KMS-11 (cell line): ENCODE results near the gene PPP1R1B.

Experiments
- H2AFZ ChIP-seq: fragments of 200-600 bp; sonication (generic); 2 replicates; pipeline ENCODE4 v1.6.1; 2016; ENCODE audit warnings: antibody characterized with exemption, mixed run types, low read depth
- H3K27ac ChIP-seq: fragments of 200-600 bp; sonication (generic); 2 replicates; pipeline ENCODE4 v1.6.1; 2016; ENCODE audit warnings: mild to moderate bottlenecking, mixed run types
- H3K27me3 ChIP-seq: fragments of 200-600 bp; sonication (generic); 2 replicates; pipeline ENCODE4 v1.6.1; 2017; ENCODE audit warnings: mild to moderate bottlenecking, low read depth, mixed run types, moderate library complexity; ENCODE audit not compliant: insufficient read depth
- H3K36me3 ChIP-seq: fragments of 200-600 bp; sonication (generic); 2 replicates; pipeline ENCODE4 v1.6.1; 2017; ENCODE audit warnings: mild to moderate bottlenecking, mixed run types; ENCODE audit not compliant: insufficient read depth
- H3K4me1 ChIP-seq: fragments of 200-600 bp; sonication (generic); 2 replicates; pipeline ENCODE4 v1.6.1; 2016; ENCODE audit warnings: mild to moderate bottlenecking, low read depth, mixed run types; ENCODE audit not compliant: poor library complexity, severe bottlenecking
- H3K4me2 ChIP-seq: fragments of 200-600 bp; sonication (generic); 2 replicates; pipeline ENCODE4 v1.7.0; 2016; ENCODE audit warnings: mild to moderate bottlenecking, mixed run types
- H3K4me3 ChIP-seq: fragments of 200-600 bp; sonication (generic); IDR thresholded peaks from 2 replicates; pipeline ENCODE4 v1.6.1; 2017; ENCODE audit warnings: low read depth, low read length, mixed read lengths; ENCODE audit not compliant: insufficient read depth
- H3K79me2 ChIP-seq: fragments of 200-600 bp; sonication (generic); 2 replicates; pipeline ENCODE4 v1.6.1; 2016; ENCODE audit warnings: low read depth, mixed run types; ENCODE audit not compliant: insufficient read depth
- H3K9ac ChIP-seq: fragments of 200-600 bp; sonication (generic); 2 replicates; pipeline ENCODE4 v1.6.1; 2016; ENCODE audit warnings: mild to moderate bottlenecking, mixed run types
- H4K20me1 ChIP-seq: fragments of 200-600 bp; sonication (generic); 2 replicates; pipeline ENCODE4 v1.6.1; 2016; ENCODE audit warnings: mild to moderate bottlenecking, mixed run types; ENCODE audit not compliant: insufficient read depth
- TF ChIP-seq, protein P1 (sequence below): fragments of 200-600 bp; sonication (generic); conservative IDR thresholded peaks from 2 replicates; pipeline ENCODE4 v1.6.1; 2017; ENCODE audit warnings: low read depth, mild to moderate bottlenecking, antibody characterized with exemption, low read length, moderate library complexity, mixed read lengths

The PPP1R1B gene

DNA sequence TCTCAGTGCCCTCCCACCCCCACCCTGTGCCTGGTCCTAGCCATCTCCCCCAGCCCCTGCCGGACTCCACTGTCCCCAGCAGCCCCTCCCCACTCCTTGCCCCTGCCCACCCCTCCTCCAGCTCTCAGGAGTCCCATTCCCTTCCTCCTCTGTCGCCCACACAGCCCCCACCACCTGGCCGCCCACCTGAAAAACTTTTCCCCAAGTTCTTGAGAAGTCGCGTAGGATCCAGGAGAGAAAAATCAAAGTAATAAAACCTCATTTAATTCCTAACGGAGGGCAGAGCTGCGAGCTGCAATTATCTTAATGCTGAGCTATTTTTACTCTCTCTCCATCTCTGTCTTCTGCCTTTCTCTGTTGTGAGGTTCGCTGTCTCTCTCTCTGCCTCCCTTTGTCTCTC lies 2.4 kb upstream of the PPP1R1B start:
- H3K36me3 ChIP-seq: no peaks in the 10 kb centered on the region
- peaks cover 3% of the 10 kb centered on the region; the same call in 1 of the 2 replicates for H3K27me3 ChIP-seq
- no peaks in the 10 kb centered on the region for H3K79me2 ChIP-seq
- H2AFZ ChIP-seq: no peak overlapping the region
- TF ChIP-seq, protein P1, sequence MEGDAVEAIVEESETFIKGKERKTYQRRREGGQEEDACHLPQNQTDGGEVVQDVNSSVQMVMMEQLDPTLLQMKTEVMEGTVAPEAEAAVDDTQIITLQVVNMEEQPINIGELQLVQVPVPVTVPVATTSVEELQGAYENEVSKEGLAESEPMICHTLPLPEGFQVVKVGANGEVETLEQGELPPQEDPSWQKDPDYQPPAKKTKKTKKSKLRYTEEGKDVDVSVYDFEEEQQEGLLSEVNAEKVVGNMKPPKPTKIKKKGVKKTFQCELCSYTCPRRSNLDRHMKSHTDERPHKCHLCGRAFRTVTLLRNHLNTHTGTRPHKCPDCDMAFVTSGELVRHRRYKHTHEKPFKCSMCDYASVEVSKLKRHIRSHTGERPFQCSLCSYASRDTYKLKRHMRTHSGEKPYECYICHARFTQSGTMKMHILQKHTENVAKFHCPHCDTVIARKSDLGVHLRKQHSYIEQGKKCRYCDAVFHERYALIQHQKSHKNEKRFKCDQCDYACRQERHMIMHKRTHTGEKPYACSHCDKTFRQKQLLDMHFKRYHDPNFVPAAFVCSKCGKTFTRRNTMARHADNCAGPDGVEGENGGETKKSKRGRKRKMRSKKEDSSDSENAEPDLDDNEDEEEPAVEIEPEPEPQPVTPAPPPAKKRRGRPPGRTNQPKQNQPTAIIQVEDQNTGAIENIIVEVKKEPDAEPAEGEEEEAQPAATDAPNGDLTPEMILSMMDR: no peak
- H3K27ac ChIP-seq: no peak overlapping the region
- H4K20me1 ChIP-seq: no peaks in the 10 kb centered on the region
- no peak overlapping the region for H3K9ac ChIP-seq
- H3K4me2 ChIP-seq: no peak overlapping the region
- no peak overlapping the region for H3K4me3 ChIP-seq
- peaks cover 25% of the 10 kb centered on the region for H3K4me1 ChIP-seq

DNA sequence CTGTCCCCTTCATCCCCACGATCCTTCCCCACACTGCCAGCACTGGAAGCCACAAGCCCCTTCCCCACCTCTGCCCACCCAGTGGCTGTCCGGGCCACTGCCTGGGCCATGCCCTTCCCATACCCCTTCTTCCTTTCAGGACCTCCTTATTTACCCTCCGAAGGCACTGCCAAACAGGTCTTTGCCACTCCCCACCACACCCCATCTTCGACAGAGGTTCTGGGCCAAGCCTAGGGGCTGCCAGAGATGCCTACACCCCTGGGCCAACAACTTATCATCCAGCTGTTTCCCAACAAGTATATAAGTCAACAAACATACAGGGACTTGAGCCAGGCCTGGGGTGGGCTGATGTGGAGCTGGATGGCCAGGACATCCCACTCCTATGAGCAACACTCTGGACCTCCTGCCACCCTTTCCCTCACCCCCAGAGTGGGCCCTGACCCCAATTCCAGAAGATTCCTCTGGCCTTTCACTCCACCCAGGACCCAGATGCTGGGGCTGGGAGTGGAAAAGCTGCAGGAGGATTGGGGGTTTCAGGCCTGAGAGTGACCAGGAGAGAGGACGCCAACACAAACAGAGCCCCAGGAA lies 1.5 kb upstream of the PPP1R1B start:
- TF ChIP-seq, protein P1: no peak
- Histone ChIP-seq H3K4me2 (no peak overlapping the region), H3K36me3 (no peaks in the 10 kb centered on the region), H4K20me1 (no peaks in the 10 kb centered on the region), H3K9ac (no peak overlapping the region), H3K4me1 (peaks cover 20% of the 10 kb centered on the region), H3K79me2 (no peaks in the 10 kb centered on the region), H3K27me3 (peaks cover 8% of the 10 kb centered on the region; the same call in 1 of the 2 replicates), H3K27ac (no peak overlapping the region), H2AFZ (no peak overlapping the region), H3K4me3 (no peak overlapping the region)

DNA sequence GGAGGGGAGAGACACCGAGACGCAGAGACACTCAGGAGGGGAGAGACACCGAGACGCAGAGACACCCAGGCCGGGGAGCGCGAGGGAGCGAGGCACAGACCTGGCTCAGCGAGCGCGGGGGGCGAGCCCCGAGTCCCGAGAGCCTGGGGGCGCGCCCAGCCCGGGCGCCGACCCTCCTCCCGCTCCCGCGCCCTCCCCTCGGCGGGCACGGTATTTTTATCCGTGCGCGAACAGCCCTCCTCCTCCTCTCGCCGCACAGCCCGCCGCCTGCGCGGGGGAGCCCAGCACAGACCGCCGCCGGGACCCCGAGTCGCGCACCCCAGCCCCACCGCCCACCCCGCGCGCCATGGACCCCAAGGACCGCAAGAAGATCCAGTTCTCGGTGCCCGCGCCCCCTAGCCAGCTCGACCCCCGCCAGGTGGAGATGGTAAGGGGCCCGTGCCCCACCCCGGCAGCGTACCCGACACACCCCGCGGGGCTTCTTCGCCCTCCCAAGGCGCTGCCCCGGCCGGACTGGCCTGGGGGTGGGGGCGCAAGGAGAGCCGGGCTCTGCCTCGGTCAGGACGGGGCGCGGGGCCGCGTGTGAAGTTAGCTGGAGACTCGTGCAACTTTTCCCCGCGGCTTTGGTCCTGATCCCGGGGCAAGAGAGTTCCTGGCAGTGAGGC lies 427 bp downstream of the PPP1R1B start:
- no peak overlapping the region for H3K4me2 ChIP-seq
- TF ChIP-seq, protein P1: no peak
- peaks cover 19% of the 10 kb centered on the region for H3K4me1 ChIP-seq
- no peaks in the 10 kb centered on the region for H3K79me2 ChIP-seq
- H2AFZ ChIP-seq: no peak overlapping the region
- no peaks in the 10 kb centered on the region for H3K36me3 ChIP-seq
- no peak overlapping the region for H3K27ac ChIP-seq
- no peaks in the 10 kb centered on the region for H4K20me1 ChIP-seq
- no peak overlapping the region for H3K9ac ChIP-seq
- H3K27me3 ChIP-seq: peaks cover 8% of the 10 kb centered on the region; the same call in 1 of the 2 replicates
- H3K4me3 ChIP-seq: no peak overlapping the region

DNA sequence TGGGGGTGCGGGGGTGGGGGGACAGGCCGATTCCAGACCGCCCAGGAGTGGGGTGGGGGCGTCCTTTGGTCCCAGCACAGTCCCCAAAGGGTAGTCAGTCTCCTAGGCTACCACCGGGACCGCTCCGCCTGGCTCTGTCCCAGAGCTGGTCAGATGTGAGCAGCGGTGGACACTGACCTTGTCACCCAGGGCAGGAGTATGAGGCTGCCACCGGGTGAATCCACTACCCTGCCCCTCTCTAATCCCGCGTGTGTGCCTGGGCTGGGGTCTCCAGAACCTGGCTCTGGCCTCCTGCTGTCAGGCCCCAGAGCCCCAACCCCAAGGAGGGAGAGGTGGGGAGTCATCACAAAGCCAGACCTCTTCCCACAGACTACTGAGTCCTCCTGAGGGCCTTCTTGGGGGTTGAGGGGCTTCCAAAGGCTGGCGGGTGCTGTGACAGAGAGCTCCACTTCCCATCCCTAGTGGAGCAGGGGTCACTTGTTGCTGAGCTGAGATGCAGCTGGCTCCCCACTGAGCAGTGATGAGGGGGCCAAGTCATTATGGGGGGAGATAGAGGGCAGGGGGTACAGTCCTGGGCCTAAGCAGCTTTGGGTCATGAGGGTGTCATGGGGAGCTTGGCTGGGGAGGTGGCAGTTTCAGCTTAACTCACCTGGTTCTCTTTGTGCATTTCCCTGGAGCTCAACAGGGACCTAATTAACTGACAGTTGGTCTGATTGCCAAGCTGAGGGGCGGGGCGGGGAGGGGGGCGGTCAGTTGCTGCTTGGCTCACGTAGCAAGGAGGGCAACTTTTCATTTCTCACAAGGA lies 1.2 kb downstream of the PPP1R1B start:
- Histone ChIP-seq H3K9ac (no peak overlapping the region), H3K4me2 (no peak overlapping the region), H3K4me1 (peaks cover 11% of the 10 kb centered on the region), H3K4me3 (no peak overlapping the region), H3K27me3 (peaks cover 8% of the 10 kb centered on the region; the same call in 1 of the 2 replicates), H3K36me3 (no peaks in the 10 kb centered on the region), H2AFZ (no peak overlapping the region), H3K79me2 (no peaks in the 10 kb centered on the region), H3K27ac (no peak overlapping the region), H4K20me1 (no peaks in the 10 kb centered on the region)
- TF ChIP-seq, protein P1: no peak
